Caco-2 (cell line): Measurements from ENCODE around the gene CLDN6. TPM values are rescaled to one million over a fixed set of nuclear protein-coding genes. Genes with fewer than 3 reads are reported as not detected.
A peak's percentile ranks its signal among the peaks of the same experiment; 100 is the strongest.

Experiments used
- BruUV-seq: library from RNA; stranded (reverse); fragments of 400-500 nt; replicated peaks from 2 replicates; lab custom pipeline; 2021; lab: Mats Ljungman, UMichigan
- CTCF ChIA-PET: fragments of 300-600 bp; sonication (Branson Sonifier 250); formaldehyde crosslinking; loops from one replicate; lab custom pipeline; 2022; ENCODE audit warnings: antibody characterized with exemption; lab: Charles Lee
- POLR2A ChIA-PET: fragments of 300-600 bp; sonication (Branson Sonifier 250); formaldehyde crosslinking; loops from one replicate; lab custom pipeline; 2022; ENCODE audit warnings: antibody characterized with exemption; lab: Charles Lee
- DNase-seq, 2 experiments: peaks; one replicate each; pipeline versions ENCODE4 v3.0.0 to v3.0.0-alpha.2; 2020 to 2022
- H3K27me3 ChIP-seq: replicated peaks from 2 replicates; pipeline ENCODE4 v1.6.0; 2011; ENCODE audit warnings: low read length; ENCODE audit not compliant: control insufficient read depth, insufficient read depth
- H3K36me3 ChIP-seq: 2 replicates; pipeline ENCODE4 v1.5.1; 2011; ENCODE audit warnings: low read length; ENCODE audit not compliant: control insufficient read depth, insufficient read depth
- H3K4me1 ChIP-seq: fragments of 250-450 bp; sonication (Bioruptor Pico); 2 replicates; pipeline ENCODE4 v1.5.1; 2020; ENCODE audit warnings: mild to moderate bottlenecking
- H3K4me3 ChIP-seq: 2 replicates; pipeline ENCODE4 v1.5.1; 2011; ENCODE audit warnings: low read depth, mild to moderate bottlenecking, control low read depth, low read length
- H3K9me3 ChIP-seq: fragments of 250-450 bp; sonication (Bioruptor Pico); 2 replicates; pipeline ENCODE4 v1.5.1; 2020; ENCODE audit warnings: mild to moderate bottlenecking, moderate library complexity
- H3K27ac Mint-ChIP-seq: one replicate; pipeline ENCODE4 v1.8.0; 2022; ENCODE audit warnings: mixed read lengths; ENCODE audit not compliant: unreplicated experiment
- H3K27me3 Mint-ChIP-seq: one replicate; pipeline ENCODE4 v1.8.0; 2022; ENCODE audit warnings: mixed read lengths; ENCODE audit not compliant: insufficient read depth, unreplicated experiment
- H3K36me3 Mint-ChIP-seq: one replicate; pipeline ENCODE4 v1.8.0; 2022; ENCODE audit warnings: mild to moderate bottlenecking, mixed read lengths; ENCODE audit not compliant: insufficient read depth, unreplicated experiment
- H3K4me1 Mint-ChIP-seq: one replicate; pipeline ENCODE4 v1.8.0; 2022; ENCODE audit warnings: low read depth, mixed read lengths; ENCODE audit not compliant: unreplicated experiment
- H3K4me3 Mint-ChIP-seq: one replicate; pipeline ENCODE4 v1.8.0; 2022; ENCODE audit warnings: mild to moderate bottlenecking, moderate library complexity, mixed read lengths; ENCODE audit not compliant: unreplicated experiment
- H3K9me3 Mint-ChIP-seq: one replicate; pipeline ENCODE4 v1.8.0; 2022; ENCODE audit warnings: mixed read lengths; ENCODE audit not compliant: unreplicated experiment
- CTCF ChIP-seq, 2 experiments: fragments of 200-600 bp in 1 of 2; IDR thresholded peaks; 1 replicate in 1 of 2; 2 replicates in 1 of 2; pipeline versions ENCODE4 v1.5.1 to v1.8.0; 2011 to 2022; ENCODE audit warnings: antibody characterized with exemption in 1 of 2, control low read depth in 1 of 2, inconsistent platforms in 1 of 2, low read depth in 1 of 2, low read length in 1 of 2, mild to moderate bottlenecking in 1 of 2, moderate library complexity in 1 of 2; ENCODE audit not compliant: insufficient read depth in 1 of 2, severe bottlenecking in 1 of 2, unreplicated experiment in 1 of 2
- intact Hi-C: fragments of 100-400 bp; cut with micrococcal nuclease; formaldehyde crosslinking; loops from one replicate; pipeline ENCODE4 v1.10.0; 2022; ENCODE audit not compliant: unreplicated experiment
- total RNA-seq: library from RNA; stranded (reverse); gene quantifications from 2 replicates; pipeline ENCODE4 v1.2.3, GENCODE V29; 2022

The CLDN6 gene
- total RNA-seq, 1 experiment from 2014 or later = 9.0 TPM

GRCh38 chr16:3026609-3027488 is 8.9 kb upstream of the CLDN6 start:
- peak overlapping the region; percentile 50 for H3K27ac Mint-ChIP-seq
- no TSS peak for BruUV-seq
- no peaks in the 10 kb centered on the region for H3K9me3 Mint-ChIP-seq

GRCh38 chr16:3026003-3026378 is 8.0 kb upstream of the CLDN6 start:
- peaks cover 78% of the 10 kb centered on the region for H3K36me3 Mint-ChIP-seq
- Histone ChIP-seq H3K4me3 (no peak overlapping the region), H3K27me3 (no peaks in the 10 kb centered on the region), H3K36me3 (peaks cover 8% of the 10 kb centered on the region), H3K9me3 (no peaks in the 10 kb centered on the region), H3K4me1 (peaks cover 24% of the 10 kb centered on the region)
- POLR2A ChIA-PET = no interaction called here
- no peaks in the 10 kb centered on the region for H3K27me3 Mint-ChIP-seq
- DNase-seq = no peak
- no peak for TF ChIP-seq CTCF (IDR thresholded peaks at IDR 0.05; ENCODE audit: insufficient read depth in 1 of 2, low read depth in 1 of 2, low read length in 1 of 2, severe bottlenecking in 1 of 2, unreplicated experiment in 1 of 2)
- CTCF ChIA-PET = no interaction called here
- H3K27ac Mint-ChIP-seq = no peak overlapping the region
- intact Hi-C loops = no loop called here
- peaks cover 24% of the 10 kb centered on the region for H3K4me1 Mint-ChIP-seq
- BruUV-seq = no TSS peak
- no peak overlapping the region for H3K4me3 Mint-ChIP-seq
- no peaks in the 10 kb centered on the region for H3K9me3 Mint-ChIP-seq

More at GRCh38 chr16:3026609-3027488, 8.9 kb upstream of the CLDN6 start:
- Histone ChIP-seq H3K36me3 (peaks cover 6% of the 10 kb centered on the region), H3K4me3 (no peak overlapping the region), H3K9me3 (no peaks in the 10 kb centered on the region), H3K4me1 (peaks cover 24% of the 10 kb centered on the region), H3K27me3 (no peaks in the 10 kb centered on the region)
- intact Hi-C loops = no loop called here
- CTCF ChIA-PET = interaction anchor here (0.7 to 2.6 kb wide), 6 partner anchors 7 to 96 kb away, joined by 3 to 89 read pairs (median 12); partner anchors contain the start of genes PAQR4 and TNFRSF12A
- Mint-ChIP-seq H3K36me3 (peaks cover 70% of the 10 kb centered on the region), H3K4me3 (no peak overlapping the region), H3K4me1 (peaks cover 24% of the 10 kb centered on the region), H3K27me3 (no peaks in the 10 kb centered on the region)
- no peak for TF ChIP-seq CTCF (IDR thresholded peaks at IDR 0.05; ENCODE audit: insufficient read depth in 1 of 2, low read depth in 1 of 2, low read length in 1 of 2, severe bottlenecking in 1 of 2, unreplicated experiment in 1 of 2)
- DNase-seq = no peak
- POLR2A ChIA-PET = interaction anchor here (0.6 to 2.0 kb wide), 4 partner anchors 11 to 346 kb away, joined by 4 to 15 read pairs (median 4); no protein-coding TSS in a partner anchor

GRCh38 chr16:3025032-3026002 is 7.3 kb upstream of the CLDN6 start:
- Histone ChIP-seq H3K9me3 (no peaks in the 10 kb centered on the region), H3K4me3 (no peak overlapping the region), H3K27me3 (no peaks in the 10 kb centered on the region), H3K4me1 (peaks cover 24% of the 10 kb centered on the region), H3K36me3 (peaks cover 8% of the 10 kb centered on the region)
- H3K36me3 Mint-ChIP-seq = peaks cover 84% of the 10 kb centered on the region
- peak overlapping the region; percentile 37 for H3K4me3 Mint-ChIP-seq
- no peak for DNase-seq
- no peaks in the 10 kb centered on the region for H3K27me3 Mint-ChIP-seq
- H3K4me1 Mint-ChIP-seq = peaks cover 24% of the 10 kb centered on the region
- TF ChIP-seq CTCF (IDR thresholded peaks at IDR 0.05; ENCODE audit: insufficient read depth in 1 of 2, low read depth in 1 of 2, low read length in 1 of 2, severe bottlenecking in 1 of 2, unreplicated experiment in 1 of 2) = no peak
- ChIA-PET CTCF (interaction anchor here (0.7 to 6.9 kb wide), 2 partner anchors 20 to 44 kb away, joined by 6 to 113 read pairs; no protein-coding TSS in a partner anchor), POLR2A (no interaction called here)
- H3K27ac Mint-ChIP-seq = no peak overlapping the region
- intact Hi-C loops = no loop called here
- no TSS peak for BruUV-seq
- H3K9me3 Mint-ChIP-seq = no peaks in the 10 kb centered on the region
